Activated naive CD8-positive, alpha-beta T cell treated with anti-CD3 and anti-CD28 coated beads, Interleukin-2, amount 50 U/mL, for 24 hours (primary cell): ENCODE measurements around the gene CTAG1A.
"Not testable (repeated sequence)": the region's sequence is repeated elsewhere in the genome, so short reads cannot be mapped to it uniquely, and the experiment has no call there.

Source experiments
- ATAC-seq: fragments of 150-1000 bp; cut with Tn5 transposase; one replicate; pipeline ENCODE4 v1.10.0; 2021
- DNase-seq: peaks from one replicate; pipeline ENCODE4 v3.0.0; 2021
- H3K27ac Mint-ChIP-seq: one replicate; pipeline ENCODE4 v1.8.0; 2021; ENCODE audit warnings: mild to moderate bottlenecking, mixed read lengths
- H3K27me3 Mint-ChIP-seq: one replicate; pipeline ENCODE4 v1.8.0; 2021; ENCODE audit warnings: mixed read lengths
- H3K36me3 Mint-ChIP-seq: one replicate; pipeline ENCODE4 v1.8.0; 2021; ENCODE audit warnings: low read depth, mixed read lengths
- H3K4me1 Mint-ChIP-seq: one replicate; pipeline ENCODE4 v1.8.0; 2021; ENCODE audit warnings: mixed read lengths
- H3K4me3 Mint-ChIP-seq: one replicate; pipeline ENCODE4 v1.8.0; 2021; ENCODE audit warnings: mild to moderate bottlenecking, moderate library complexity, mixed read lengths
- H3K9me3 Mint-ChIP-seq: one replicate; pipeline ENCODE4 v1.8.0; 2021; ENCODE audit warnings: mixed read lengths

The CTAG1A gene

DNA sequence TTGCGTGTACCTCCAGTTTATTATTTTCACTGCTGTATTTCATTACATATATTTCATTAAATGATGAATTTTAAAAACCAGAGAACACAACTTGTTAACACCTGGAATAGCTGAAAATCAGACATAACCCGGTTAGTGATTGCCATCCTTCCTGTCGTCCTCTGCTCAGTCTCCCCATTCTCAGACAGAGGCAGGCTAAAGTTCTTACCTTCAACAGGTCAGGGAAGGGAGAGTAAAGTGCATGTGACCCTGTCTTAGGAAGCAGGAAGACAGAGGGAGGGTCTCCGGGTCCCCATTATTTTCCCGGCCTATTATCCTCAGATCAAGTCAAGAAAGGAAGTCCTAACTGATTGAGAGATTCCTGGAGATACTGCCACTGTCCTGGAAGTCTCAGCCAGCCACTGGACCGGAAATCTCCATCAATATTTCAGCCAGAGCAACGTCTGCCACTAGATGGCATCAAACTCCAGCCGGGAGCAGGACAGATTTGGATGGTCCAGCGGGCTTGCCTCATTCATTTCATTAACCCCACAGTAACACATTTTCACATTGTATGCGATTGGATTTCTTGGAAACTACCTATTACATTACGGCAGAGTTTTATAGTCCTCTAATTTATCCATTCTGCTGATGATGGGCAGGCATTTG lies 36.0 kb downstream of the CTAG1A start:
- H3K4me3 Mint-ChIP-seq, ATAC-seq, H3K36me3 Mint-ChIP-seq, DNase-seq, H3K27me3 Mint-ChIP-seq, H3K9me3 Mint-ChIP-seq, H3K27ac Mint-ChIP-seq, H3K4me1 Mint-ChIP-seq: not testable (repeated sequence)

- not testable (repeated sequence) for H3K27ac Mint-ChIP-seq, DNase-seq, H3K4me1 Mint-ChIP-seq, H3K9me3 Mint-ChIP-seq, H3K36me3 Mint-ChIP-seq, H3K27me3 Mint-ChIP-seq, ATAC-seq, H3K4me3 Mint-ChIP-seq
These were observed 44.0 kb downstream of the CTAG1A start for GRCh38 chrX:154628960-154629359.

DNA sequence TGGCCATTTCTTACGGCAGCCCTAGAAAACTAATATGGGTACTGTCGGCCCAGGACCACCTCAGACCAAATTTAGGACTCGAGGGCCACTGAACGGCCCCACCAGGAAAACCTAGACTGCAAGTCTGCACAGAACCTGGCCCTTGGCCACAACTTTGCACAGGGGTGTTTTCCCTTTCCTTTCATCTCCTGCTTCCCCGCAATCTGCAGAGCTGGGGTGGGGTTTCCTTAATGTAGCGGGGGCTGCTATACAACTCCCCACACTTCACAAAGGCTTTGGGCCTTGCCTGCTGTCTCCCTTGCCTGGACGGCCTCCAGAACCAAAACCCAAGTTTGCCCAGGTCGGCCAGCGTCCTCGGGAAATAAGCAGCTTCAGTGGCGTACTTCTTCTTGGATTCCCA lies 46.0 kb downstream of the CTAG1A start:
- not testable (repeated sequence) for H3K27me3 Mint-ChIP-seq, H3K36me3 Mint-ChIP-seq, H3K4me3 Mint-ChIP-seq, H3K27ac Mint-ChIP-seq, H3K9me3 Mint-ChIP-seq, H3K4me1 Mint-ChIP-seq, ATAC-seq, DNase-seq

GRCh38 chrX:154633661-154634060 lies 48.7 kb downstream of the CTAG1A start:
- H3K9me3 Mint-ChIP-seq, H3K36me3 Mint-ChIP-seq, ATAC-seq, DNase-seq, H3K27me3 Mint-ChIP-seq, H3K4me1 Mint-ChIP-seq, H3K4me3 Mint-ChIP-seq, H3K27ac Mint-ChIP-seq: not testable (repeated sequence)
